GM12873 (cell line): Measurements from ENCODE around the gene ADAM12.

ENCODE experiments used
- TF ChIP-seq, protein P1 (sequence below): IDR thresholded peaks from 2 replicates; pipeline ENCODE4 v1.5.1; 2012; ENCODE audit warnings: low read depth, mild to moderate bottlenecking, moderate library complexity, low read length, control low read depth; ENCODE audit not compliant: insufficient read depth; ENCODE audit errors: missing control alignments

ADAM12 gene

DNA sequence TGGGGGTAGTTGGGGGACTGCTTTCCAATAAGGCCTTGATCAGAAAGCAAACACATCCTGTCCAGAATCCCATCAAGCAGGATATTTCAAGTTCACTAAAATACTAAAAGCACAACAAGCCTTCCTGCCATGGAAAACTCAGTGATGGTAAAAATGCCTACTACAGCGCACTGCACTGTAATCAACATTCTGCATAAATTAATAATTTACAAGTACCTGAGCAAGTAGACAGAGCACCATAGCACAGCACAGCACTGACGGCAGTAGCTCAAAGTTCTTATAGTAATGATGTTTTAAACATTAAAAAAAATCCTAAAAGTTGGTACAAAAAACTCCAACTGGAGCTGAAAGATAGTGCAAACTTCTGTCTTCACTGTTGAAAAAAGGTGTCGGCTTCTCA is 371.4 kb downstream of the ADAM12 start:
- TF ChIP-seq, protein P1, sequence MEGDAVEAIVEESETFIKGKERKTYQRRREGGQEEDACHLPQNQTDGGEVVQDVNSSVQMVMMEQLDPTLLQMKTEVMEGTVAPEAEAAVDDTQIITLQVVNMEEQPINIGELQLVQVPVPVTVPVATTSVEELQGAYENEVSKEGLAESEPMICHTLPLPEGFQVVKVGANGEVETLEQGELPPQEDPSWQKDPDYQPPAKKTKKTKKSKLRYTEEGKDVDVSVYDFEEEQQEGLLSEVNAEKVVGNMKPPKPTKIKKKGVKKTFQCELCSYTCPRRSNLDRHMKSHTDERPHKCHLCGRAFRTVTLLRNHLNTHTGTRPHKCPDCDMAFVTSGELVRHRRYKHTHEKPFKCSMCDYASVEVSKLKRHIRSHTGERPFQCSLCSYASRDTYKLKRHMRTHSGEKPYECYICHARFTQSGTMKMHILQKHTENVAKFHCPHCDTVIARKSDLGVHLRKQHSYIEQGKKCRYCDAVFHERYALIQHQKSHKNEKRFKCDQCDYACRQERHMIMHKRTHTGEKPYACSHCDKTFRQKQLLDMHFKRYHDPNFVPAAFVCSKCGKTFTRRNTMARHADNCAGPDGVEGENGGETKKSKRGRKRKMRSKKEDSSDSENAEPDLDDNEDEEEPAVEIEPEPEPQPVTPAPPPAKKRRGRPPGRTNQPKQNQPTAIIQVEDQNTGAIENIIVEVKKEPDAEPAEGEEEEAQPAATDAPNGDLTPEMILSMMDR, result no peak

DNA sequence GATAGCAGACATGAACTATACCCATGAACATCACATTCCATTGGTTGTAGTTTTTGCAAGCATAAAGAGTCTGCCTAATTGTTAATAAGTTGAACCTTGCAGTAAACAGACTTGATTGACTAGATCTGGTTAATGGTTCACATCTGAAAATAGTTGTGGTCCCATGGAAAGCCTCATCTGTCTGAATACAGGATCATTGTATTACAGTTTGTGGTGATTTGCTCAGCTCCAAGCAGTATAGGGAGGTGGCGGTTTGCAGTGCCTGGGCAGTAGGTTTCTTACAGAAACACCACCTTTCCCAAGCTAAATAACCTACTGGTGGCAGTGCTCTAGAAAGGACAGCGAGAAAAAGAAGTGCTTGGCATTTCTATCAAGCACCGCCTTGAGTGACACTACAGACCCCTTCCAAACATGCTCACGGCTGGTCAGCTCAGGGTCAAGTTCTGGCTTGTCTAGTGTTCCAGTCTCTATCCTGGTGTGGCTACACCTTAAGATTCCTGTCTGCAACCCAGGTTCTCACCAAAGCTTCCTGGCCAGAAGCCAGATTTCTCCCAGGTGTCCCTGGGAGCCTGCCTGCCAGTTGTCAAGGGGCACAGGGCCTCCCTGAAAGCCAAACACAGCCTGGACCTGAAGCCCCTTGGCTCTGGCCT is 372.0 kb downstream of the ADAM12 start:
- TF ChIP-seq, protein P1, result no peak

DNA sequence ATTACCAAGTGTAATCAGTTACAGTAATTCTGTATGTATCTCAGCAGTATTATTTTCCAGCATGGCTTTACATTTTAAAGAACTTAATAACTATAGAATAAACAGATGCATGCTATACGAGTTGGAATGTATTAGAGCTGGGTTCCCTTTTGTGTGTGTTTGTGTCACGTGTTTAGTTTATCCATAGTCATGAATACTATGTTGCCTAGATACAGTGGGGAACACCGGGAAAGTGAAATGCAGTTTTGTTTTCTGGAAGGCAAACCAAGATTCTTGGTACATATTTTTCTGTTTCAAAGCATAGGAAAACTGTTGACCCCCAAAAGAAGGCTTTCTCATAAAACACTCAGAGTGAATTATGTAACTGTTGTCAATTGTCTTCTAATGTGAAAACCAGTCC is 372.9 kb downstream of the ADAM12 start:
- TF ChIP-seq, protein P1, result no peak

DNA sequence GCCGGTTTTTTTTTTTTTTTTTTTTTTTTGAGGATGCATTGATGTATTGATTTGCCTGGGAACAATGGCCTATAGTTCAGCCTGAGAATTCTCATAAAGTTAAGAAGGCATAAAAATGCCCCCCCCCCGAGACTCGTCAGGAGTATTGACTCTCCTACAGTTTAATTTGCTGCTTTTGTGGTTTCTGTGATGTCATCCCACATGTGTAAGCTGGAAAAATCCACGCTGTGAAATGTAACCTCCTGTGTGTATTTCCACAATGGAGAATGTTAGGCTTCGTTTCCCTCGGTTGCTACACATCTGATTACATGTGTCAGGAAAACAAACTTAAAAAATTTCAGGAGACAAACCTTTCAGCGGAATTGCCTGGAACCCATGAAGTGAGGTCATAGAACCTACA is 374.0 kb downstream of the ADAM12 start:
- TF ChIP-seq, protein P1, result no peak

DNA sequence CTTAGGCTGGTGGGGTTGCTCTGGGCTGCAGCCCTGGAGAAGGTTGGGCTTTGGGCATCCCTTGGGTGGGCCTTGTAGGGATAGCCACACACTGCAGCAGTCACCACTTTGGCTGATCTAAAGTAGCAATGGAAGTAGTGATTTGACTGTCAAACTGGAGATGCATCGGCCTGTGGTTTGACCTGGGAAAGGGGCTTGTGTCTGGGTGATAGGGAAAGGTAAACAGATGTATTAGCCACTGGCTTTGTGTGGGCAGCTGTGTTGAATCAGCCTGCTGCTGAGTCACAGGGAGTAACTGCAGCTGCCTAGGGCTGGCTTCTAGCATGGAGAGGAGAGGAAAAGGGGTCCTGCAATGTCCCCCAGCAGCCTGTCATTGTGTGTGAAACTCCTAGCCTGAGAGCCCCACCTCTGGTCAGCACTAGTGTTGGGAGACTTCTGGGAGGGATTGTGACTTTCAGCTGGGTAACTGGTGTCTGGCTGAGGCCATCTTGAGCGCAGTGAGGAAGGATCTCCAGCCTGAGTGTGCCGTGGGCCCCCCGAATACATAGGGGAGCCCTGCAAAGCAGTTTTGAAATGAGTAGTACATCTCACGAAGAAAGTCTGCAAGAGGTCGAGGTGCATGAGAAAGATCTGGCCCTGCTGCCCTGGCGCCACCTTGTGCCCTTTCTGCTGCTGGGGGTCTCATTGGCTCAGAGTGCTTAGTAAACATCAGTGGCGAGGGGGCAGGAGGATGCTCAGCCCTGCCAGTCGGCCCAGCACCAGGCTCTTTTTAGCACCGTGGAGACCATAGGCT is 374.6 kb downstream of the ADAM12 start:
- TF ChIP-seq, protein P1, result peak; percentile 25

DNA sequence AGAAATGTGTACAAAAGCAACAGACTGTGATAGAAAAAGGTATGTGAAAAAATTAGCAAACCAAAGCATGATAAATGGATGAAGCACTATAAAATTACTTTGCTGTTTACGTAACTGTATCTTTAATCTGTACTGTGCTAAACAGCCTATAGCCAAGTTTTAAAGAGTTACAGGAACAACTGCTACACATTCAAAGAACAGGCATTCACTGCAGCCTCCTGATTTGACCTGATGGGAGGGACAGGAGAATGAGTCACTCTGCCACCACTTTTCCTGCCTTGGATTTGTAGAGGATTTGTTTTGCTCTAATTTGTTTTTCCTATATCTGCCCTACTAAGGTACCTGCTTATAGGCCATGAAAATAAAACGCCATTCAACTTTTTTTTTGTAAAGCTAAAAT is 375.8 kb downstream of the ADAM12 start:
- TF ChIP-seq, protein P1, result no peak

DNA sequence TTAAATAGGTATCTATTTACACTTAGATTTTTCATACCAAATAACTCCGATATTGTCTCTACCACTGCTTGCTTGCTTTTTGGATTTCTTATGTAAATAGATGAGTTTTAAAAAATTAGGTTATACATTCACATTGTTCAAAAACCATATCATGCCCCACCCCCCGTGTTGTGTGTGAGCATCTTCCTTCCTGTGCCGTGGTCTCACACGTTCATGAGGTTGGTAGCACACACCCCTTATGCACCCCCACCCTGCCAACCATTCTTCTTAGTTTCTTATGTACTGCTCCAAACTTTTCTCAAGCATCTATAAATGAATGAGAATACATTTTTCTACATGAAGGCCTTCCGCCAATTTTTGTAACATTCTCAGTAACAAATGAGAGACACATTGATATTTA is 376.3 kb downstream of the ADAM12 start:
- TF ChIP-seq, protein P1, result no peak
